CD4-positive, alpha-beta T cell treated with Interleukin-2 at 100 ng/mL for 4 hours (primary cell): ENCODE data around the gene DLX1.
A peak's percentile ranks its signal among the peaks of the same experiment; 100 is the strongest.

Experiments used
- DNase-seq: peaks from one replicate; pipeline ENCODE4 v3.0.0-alpha.2; 2020; ENCODE audit warnings: low spot score

DLX1 gene

GRCh38 chr2:172087207-172087779 lies 2.0 kb downstream of the DLX1 start:
- DNase-seq, result no peak

- no peak for DNase-seq
Observed at GRCh38 chr2:172087780-172088244, 2.5 kb downstream of the DLX1 start.

GRCh38 chr2:172088245-172089004 lies 3.1 kb downstream of the DLX1 start:
- DNase-seq, result no peak

DNA sequence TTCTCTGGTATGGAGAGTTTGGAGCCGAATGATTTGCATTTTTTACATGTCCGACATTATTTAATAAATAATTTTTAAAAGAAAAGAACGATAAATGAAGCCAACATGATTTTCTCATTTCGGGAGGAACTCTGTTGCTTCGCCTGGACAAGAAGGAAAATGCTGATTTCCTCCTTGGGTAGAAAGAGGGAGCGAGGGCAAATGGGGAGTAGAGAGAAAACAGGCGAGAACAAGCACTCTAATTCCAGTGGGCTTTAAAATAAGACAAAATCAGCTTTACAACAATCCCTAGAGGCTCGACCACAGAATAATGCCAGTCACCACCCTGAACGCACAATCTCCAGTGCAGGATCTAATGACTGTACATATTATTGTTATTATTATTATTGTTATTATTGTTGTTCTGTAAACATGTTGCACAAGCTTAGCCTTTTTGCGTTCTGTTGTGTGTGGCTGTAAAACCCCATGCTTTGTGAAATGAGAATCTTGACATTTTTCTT lies 3.7 kb downstream of the DLX1 start:
- DNase-seq, result no peak

GRCh38 chr2:172089633-172090032 lies 4.3 kb downstream of the DLX1 start:
- no peak for DNase-seq

DNA sequence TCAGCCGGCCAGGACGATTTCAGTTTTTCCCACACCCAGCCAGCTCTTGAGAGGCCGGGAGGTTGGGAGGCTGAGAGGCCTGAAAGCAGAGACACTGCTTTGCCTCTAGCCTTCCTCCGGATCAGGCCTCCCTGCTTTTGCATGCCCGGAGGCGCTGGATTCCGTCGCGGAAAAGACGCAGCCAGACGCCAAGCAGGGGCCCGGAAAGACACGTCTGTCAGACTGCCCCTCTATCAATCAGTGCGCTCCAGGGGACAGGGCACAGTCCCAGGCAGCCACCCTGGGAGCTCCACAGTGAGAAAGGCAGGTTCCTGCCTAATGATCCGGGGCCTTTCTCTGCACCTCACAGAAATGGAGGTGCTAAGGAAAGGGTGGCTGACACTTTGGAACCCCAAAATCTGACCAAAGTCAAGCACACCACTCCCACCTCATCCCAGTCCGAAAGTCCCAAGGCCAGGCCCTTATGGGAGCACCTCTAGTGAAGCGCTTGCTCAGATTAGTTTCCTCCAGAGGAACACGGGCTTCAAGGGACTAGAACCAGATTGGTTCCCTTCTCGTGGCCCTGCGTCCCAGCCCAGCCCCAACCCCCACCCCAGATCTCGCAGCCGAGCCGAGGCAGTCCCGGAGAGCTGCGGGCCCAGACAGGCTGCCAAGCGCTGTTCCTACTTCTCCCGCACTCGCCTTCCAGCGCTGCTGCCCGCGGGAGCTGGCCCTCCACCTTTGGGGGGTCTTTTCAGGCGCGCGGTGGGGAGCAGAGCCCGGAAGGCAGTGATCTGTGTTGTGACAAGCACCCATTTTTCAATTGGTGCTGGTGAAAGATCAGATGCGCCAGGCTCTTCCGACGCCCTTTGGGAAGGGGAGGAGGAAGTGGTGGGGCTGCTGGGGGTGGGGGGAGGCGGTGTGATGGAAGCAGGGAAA lies 5.0 kb downstream of the DLX1 start:
- no peak for DNase-seq

GRCh38 chr2:172091000-172091641 lies 5.8 kb downstream of the DLX1 start:
- DNase-seq, result no peak

- no peak for DNase-seq
Observed at GRCh38 chr2:172091761-172092566, 6.7 kb downstream of the DLX1 start.

DNA sequence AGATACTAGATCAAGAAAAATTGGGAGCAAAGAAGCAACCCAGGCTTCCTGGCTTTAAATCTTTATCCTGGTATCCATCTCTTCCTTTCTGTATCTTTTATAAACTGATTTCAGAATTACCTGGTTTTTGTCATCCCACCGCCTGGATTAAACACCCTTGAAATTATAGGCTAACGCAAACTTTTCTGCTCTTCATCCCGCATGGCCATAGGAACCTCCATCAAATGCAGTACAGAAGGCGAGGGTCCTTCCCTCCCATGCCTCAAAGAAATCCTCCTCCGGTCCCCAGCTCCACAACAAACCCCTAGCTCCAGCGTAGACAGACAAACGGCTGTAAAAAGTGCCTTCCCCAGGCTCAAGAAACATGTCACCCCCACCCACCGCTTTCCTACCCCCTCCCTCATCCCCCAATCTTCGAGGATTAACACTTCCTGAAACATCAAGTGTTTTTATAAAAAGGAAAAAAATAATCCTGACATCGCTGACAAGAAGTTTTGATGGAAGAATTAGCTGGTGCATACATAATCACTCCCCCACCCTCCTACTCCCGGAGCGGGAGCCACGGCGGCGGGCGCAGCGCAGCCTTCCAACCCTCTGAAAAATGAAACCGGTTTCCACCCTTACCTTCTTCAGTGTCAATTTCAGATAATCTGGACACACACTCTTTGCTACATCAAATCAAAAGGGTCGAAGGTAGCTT lies 7.6 kb downstream of the DLX1 start:
- no peak for DNase-seq

DNA sequence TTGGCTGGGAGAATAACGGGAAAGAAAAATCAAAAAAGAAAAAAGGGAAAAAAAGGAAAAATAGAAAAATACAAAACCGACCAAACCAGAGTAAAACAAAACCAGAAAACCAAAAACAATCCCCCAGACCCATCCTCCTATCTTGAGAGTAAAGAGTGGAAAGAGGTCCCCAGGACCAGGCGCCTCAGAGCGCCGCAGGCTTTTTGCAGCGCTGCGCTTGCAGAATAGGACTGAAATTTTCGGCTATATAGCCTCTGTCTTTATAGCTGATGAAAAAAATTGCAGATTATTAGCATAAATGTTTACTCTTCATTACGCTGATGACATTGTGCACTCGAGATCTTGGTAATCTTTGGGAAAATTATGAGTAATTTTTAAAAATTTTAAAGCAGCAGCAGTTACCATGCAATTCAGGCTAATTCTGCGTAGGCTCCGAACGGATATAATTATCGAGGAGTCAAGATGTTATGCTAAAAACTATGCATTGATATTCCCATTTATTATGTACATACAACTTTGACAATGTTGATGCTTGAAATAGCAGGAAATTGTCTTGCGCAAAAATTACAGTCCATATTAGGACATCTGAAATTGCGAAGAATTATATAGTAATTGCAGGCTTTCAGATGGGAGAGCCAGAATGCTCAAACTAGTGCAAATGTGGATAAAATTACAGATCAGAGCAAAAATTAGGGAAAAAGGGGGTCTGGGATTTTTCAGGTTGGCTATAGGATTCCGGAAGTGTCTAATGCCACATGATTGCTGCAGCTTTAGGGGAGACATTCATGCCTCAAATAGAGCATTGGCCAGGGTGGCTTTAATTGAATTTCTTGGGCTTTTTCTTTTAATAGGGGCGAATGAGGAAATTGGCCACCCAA lies 8.3 kb downstream of the DLX1 start:
- no peak for DNase-seq

DNA sequence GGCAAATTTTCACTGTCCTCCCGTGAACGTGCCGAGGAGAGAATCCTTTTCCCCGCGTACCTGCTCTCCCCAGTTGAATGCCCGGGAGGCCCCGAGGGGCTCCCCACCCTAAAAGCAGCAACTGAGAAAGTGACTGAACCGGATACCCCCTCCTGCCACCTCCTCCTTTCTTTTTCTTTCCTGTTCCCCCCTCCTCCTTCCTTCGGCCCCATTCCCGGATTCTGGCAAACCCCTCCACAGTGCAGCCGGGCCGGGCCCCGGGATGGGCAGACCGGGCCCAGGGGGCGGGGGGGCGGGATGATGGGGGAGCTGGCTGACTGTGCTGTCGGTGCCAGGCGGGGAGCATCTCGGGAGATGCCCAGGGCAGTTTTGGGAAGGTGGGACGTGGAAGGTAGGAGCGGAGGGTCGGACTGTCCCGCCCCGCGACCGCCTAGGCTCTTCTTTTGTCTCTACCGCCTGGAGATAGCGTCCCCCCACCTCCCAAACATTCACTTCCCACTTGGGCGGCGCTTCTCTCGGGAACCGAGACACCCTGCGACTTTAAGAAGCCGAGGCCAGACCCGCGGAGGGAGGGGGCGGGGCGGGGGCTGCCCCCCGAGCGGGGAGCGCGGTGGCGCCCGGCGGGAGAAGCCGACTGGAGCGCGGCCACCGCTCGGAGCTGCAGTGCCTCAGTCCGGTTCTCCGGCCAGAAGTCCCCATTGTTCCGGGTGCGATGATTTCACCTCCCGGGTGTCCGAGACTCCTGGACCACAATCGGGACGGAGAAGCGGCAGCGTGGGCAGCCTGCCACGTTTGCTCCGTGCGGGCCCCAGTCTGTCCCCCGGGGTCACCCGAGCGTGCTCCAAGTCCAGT lies 9.2 kb downstream of the DLX1 start:
- no peak for DNase-seq

- peak; percentile 70 for DNase-seq
Observed at GRCh38 chr2:172095146-172095904, 10.0 kb downstream of the DLX1 start.

- DNase-seq, result no peak
Observed at GRCh38 chr2:172095905-172096625, 10.8 kb downstream of the DLX1 start.

DNA sequence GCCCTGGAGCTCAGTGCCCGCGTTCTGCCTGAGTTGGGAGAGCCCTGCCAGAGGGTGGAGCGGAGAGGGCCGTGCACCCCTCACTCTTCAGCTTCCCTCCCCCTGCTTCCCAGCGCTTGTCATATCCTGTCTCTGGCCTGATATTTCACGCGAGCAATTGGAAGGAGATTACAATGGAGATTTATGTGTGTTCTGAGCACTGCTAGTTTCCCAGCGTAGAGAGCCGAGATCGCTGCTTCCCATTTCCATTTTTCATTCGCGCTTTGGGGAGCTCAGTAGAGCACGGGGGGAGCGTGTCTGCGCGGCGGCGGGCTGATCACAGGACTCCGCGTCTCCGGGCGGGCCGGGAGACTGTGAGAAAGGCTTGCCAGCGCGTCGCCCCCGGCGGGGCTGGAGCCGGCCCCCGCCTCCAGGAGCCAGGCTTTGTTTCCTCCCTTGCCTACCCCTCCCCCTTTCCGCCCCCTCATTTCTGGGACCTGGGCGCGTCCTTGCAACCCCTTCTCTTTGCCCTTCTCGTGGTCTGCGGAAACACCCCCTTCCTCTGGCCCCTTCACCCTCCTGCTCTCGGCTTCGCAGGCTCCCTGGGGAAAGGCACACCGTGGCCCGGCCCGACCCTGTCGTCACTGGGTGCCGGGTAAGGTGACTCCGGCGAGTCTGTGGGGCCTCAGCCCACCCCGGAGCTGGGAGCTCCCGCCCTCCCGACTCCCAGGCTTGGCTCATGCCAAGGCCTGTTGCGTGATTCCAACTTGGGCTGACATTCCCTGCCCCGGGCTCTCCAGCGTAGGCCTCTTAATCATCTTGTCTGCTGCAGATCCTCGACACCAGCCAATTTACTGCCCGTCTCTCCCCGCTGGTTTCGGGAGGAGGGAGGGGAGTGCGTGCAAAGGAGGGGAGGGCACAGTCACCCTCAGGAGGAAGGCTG lies 11.6 kb downstream of the DLX1 start:
- DNase-seq, result no peak

DNA sequence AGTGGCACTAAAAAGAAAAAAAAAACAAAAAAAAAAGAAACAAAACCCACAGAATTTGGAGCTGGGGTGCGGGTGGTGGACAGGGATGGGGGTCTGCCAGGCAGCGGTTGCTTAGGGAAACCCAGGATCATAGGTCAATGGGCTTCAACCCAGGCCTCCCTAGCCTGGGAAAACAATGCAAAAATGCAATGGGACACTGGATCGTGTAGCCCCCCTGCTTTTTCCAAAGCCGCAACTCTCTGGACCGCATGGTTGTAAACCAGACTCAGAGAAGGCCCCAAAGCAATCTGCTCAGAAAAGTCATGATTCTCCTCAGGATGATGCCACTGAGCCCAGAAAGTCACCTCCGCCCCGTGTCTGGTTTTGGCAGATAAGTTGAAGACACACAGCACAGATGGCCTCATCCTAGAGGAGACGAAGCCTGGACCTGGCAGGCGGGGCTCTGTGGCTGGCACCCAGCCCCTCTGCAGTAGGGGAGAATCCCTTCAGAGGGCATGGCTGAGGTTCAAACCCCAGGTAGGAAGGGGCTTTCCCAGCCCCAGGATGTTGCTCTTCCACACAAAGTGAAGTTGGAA lies 12.3 kb downstream of the DLX1 start:
- DNase-seq, result no peak

GRCh38 chr2:172098287-172098649 lies 13.0 kb downstream of the DLX1 start:
- DNase-seq, result no peak
